HTR-8/SVneo (cell line): Measurements from ENCODE around the gene ZNF273.
"Not testable (repeated sequence)": the region's sequence is repeated elsewhere in the genome, so short reads cannot be mapped to it uniquely, and the experiment has no call there.

ENCODE experiments used
- DNase-seq: peaks from one replicate; pipeline ENCODE4 v3.0.0; 2011; ENCODE audit warnings: low spot score, mixed read lengths; ENCODE audit not compliant: insufficient read length
- FAIRE-seq: peaks from 2 replicates; lab custom pipeline; 2011; peaks lifted over from hg19 to GRCh38; lab: Jason Lieb, UNC

The ZNF273 gene

DNA sequence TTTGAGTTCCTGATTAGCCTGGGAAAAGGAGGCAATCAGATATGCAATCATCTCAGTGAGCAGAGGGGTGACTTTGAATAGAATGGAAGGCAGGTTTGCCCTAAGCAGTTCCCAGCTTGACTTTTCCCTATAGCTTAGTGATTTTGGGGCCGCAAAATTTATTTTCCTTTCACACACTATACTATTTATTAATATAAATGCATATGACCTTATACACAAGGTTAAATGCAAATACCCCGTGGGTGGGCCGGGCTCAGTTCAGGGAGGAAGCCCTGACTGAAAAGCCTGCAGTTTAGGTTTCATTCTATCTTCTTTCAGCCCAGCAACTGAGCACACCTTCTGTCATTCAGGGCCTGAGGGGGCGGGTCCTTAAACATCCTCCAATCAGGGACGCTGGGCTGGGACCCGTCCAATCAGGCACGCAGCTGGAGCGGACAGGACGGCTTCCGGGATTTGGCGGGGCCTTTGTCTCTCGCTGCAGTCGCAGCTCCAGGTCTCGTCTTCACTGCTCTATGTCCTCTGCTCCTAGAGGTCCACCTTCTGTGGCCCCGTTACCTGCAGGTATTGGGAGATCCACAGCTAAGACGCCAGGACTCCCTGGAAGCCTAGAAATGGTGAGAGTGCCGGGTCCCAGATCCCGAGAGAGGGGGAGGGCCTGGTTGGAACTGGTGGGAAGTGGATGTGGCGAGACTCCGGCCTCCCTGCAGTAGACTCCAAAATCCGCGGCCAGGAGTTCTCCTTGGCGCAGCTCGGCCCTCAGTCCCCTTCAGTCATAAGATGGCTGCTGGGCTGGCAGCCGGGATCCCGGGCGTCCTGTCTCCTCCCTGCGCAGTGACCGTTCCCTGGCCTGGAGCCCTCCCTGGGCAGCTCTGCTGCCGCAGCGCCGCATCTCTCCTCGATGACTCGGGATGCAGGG, at the start of gene ZNF273:
ZNF273 (plus strand) TSS at position 468 of the 916 bp plus-strand sequence; CDS start at position 513, 45 bp downstream.
- DNase-seq = peak; percentile 76
- FAIRE-seq = no peak

DNA sequence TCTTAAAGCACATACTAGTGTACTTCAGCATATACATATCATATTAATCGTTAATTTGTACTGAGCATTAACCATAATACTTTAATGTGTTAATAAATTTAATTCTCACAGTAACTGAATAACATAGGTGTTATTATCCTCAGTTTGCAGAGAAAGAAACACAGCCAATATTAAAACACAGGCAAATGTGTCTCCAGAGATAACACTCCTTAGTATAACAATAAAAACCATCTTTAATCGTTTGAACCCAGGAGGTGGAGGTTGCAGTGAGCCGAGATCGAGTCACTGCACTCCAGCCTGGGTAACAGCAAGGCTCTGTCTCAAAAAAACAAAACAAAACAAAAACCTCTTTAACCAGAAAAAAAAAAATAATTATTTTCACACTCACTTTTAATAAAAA, 49.4 kb upstream of the ZNF273 start:
- DNase-seq (no peak), FAIRE-seq (no peak)

DNA sequence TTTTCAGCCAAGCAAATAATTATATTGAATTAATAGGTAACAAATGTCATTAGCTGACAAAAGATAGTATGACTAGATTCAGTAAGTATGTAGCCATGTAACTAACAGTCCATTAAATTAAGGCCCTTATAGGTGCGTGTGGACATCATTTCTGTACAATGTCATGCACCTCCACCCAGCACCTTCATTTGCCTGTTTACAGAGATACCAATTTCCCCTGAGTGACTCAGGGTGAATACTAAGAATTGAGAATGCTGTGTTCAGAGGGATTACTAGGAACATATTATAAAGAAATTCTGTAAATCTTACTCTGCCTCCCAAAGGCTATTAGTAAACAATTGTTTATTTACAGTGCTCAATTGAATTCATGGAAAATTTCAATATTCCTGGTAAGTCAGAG, 48.1 kb upstream of the ZNF273 start:
- DNase-seq (no peak), FAIRE-seq (no peak)

DNA sequence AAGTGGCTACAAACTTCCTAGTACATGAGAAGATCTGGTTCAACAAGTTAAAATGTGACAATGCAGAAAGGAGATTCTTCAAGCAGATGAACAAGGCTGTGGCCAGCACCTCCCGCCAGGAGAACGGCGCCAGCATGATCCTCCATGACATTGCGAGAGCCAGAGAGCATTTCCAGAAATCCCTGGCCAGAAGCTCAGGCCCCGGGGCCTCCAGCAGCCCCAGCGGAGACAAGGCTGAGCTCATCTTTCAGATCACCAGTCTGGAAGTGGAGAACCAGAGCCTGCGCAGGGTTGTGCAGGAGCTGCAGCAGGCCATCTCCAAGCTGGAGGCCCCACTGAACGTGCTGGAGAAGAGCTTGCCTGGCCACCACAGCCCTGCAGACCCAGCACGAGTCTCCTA, 40.1 kb upstream of the ZNF273 start:
- FAIRE-seq = no peak
- DNase-seq = no peak

DNA sequence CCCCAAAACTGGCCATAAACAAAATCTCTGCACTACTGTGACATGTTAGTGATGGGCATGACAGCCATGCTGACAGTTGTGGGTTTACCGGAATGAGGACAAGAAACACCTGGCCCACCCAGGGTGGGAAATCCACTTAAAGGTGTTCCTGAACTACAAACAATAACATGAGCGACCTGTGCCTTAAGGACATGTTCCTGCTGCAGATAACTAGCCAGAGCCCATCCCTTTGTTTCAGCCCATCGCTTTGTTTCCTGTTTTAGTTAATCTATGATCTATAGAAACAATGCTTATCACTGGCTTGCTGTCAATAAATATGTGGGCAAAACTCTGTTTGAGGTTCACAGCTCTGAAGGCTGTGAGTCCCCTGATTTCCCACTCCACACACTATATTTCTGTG, 39.5 kb upstream of the ZNF273 start:
- DNase-seq, FAIRE-seq: not testable (repeated sequence)

DNA sequence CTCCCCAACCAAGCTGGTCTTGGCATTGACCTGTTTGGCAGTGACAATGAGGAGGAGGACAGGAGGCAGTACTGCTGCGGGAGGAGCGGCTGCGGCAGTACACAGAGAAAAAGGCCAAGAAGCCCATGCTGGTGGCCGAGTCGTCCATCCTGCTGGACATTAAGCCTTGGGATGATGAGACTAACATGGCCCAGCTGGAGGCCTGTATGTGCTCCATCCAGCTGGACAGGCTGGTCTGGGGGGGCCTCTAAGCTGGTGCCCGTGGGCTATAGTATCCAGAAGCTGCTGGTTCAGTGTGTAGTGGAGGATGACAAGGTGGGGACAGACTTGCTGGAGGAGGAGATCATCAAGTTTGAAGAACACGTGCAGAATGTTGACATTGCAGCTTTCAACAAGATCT, 39.1 kb upstream of the ZNF273 start:
- FAIRE-seq (no peak), DNase-seq (no peak)

DNA sequence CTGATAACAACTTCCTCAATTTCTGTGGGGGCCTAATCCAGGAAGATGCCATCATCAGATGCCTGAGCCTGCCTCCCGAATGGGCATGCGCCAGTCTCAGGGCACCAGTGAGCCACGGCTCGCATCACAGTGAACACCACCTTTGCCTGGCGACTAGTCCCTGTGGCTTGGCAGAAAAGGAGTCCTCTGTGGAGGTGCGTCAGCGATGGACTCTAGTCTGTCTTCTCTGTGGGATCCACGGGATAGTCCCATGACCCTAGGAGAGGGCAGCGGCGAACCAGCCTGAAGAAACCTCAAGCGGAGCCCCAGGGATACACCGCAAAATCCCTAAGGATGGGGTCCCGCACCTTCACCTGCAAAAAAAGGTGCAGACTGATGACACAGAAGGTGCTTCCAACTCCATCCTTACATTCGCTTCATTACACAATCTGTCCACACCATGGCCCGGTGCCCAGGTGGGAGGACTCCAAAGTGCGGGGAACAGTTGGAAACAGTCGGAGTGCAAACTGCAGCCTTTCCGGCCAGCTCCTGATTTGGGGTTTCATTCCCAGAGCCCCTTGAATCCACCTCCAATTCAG, 35.1 kb upstream of the ZNF273 start:
- DNase-seq (no peak), FAIRE-seq (no peak)

DNA sequence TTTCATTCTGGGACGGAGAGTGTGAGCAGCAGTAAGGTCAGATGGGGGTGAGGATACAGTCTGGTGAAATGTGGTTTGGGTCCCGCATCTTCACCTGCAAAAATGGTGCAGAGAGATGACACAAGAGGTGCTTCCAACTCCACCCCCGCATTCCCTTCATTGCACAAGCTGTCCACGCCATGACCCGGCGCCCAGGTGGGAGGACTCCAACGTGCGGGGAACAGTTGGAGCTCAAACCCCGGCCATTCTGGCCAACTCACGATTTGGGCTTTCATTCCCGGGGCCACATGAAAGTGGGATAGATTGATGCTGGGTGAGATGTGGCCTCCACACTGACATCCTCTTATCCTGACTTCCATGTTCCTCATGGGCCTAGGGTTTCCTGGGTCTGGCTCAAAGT, 34.6 kb upstream of the ZNF273 start:
- DNase-seq (no peak), FAIRE-seq (no peak)

DNA sequence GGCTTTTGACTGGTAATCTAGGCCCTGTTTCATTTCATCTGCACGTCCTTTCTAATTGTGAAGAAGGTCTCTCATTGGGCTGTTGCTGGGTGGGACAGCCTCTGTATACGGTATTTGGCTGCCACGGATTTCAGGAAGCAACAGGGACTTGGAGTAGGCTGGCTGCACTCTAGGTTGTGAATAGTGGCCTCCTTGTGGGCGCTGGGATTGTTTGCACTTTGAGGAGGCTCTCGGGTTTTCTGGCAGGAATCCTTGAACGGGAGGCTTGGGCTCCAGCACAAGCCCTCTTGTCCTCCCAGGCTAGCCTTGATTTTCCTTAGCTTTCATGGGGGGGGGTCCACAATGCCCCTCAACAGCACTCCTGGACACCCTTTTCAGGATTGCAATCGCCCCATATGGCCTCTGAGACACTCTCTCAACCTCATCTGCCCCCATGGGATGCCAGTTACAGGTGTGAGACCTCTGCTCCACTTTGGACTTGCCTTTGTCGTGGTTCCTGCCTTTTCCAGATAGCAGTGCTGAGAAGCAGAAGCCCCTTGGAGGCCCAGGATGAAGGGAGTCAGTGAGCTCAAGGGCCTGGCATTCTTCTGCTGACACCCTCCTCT, 33.9 kb upstream of the ZNF273 start:
- FAIRE-seq (no peak), DNase-seq (no peak)

DNA sequence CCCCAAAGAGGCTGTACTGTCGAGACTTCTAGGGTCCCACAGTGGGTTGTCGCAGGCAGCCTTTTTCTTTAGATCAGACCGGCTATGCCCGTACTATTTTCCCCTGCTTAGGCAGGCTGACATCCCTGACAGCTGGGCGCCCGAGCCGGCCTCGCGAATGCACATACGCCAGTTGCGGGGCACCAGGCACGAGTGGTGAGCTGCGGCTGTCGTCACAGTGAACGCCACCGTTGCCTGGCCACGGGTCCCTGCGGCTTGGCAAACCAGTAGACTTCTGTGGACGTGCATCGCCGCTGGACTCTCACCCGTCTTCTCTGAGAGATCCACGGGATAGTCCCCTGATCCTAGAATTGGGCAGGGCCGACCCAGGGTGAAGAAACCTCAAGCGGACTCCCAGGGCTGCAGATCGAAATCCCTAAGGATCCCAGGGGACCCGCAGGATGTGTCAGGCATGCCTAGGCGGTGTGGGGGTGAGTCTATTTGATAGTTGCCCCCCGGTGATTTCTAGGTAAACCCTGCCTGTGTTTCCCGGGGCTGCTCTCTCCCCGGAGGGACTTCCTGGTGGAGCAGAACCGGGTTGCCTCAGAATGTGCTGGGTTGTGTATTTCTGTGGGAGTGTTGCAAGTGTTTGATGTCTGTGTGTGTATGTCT, 33.0 kb upstream of the ZNF273 start:
- FAIRE-seq = no peak
- no peak for DNase-seq

DNA sequence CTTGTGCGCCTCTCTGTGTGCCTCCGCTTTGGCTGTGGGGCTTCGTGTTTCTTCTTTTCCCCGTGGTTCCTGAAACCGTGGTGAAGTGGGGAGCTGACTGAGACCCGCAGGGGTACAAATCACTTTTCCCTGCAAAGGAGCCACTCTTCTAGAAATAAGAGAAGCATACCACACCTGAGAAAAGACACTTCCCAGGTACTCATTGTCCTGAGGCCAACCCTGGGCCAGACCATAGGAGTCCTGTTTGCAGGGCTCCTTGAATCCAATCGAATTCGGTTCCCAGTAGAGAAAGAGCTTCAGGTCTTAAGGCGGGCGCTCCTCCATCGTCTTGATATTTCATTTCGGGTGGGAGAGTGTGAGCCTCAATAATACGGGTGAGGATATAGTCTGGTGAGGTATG, 32.4 kb upstream of the ZNF273 start:
- DNase-seq (no peak), FAIRE-seq (no peak)

DNA sequence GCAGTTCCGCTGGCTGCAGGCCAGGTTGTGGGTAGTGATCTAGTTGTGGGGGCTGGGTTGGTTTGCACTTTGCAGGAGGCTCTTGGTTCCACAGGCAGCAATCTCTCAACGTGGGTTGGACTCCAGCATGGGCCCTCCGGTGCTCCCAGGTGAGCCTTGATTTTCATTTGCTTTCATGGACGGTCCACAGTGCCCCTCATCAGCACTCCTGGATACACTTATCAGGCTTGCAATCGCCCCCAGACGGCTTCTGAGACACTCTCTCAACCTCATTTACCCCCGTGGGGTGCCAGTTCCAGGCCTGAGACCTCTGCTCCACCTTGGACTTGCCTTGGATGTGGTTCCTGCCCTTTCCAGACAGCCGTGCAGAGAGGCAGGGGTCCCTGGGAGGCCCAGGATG, 31.3 kb upstream of the ZNF273 start:
- no peak for DNase-seq
- no peak for FAIRE-seq

DNA sequence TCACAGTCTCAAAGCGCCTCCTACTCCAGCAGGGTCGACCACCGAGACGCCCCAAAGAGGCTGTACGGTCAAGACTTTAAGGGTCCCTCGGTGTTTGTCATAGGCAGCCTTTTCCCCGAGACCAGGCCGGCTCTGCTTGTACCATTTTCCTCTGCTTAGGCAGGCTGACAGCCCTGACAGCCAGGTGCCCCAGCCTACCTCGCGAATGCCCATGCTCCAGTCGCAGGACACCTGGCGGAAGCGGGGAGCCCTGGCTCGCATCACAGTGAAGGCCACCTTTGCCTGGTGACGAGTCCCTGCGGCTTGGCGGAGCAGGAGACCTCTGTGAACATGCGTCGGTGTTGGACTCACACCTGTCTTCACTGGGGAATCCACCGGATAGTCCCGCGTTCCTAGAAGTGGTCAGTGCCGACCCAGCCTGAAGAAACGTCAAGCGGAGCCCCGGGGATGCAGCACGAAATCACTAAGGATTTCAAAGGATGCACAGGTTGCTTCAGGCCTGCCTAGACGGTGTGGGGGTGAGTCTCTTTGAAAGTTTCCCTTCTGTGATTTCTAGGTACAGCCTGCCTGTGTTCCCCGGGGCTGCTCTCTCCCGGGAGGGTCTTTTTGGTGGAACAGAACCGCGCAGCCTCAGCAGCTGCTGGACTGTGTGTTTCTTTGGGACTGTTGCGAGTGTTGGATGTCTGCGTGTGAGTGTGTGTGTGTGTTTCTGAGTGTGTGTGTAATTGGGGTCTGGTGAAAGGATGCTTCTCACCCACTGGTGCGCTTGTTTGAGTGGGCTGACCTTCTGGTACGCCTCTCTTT, 30.5 kb upstream of the ZNF273 start:
- DNase-seq (no peak), FAIRE-seq (no peak)

DNA sequence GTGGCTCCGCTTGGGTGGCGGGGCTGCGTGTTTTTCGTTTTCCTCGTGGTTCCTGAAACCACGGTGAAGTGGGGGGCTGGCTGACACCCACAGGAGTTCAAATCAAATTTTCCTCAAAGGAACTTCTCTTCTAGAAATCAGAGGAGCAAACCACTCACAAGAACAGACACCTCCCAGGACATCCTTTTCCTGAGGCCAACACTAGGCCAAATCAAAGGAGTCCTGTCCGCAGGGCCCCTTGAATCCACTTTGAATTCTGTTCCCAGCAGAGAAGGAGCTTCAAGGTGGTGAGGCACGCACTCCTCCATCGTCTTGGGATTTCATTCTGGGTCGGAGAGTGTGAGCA, 29.9 kb upstream of the ZNF273 start:
- FAIRE-seq (no peak), DNase-seq (no peak)

DNA sequence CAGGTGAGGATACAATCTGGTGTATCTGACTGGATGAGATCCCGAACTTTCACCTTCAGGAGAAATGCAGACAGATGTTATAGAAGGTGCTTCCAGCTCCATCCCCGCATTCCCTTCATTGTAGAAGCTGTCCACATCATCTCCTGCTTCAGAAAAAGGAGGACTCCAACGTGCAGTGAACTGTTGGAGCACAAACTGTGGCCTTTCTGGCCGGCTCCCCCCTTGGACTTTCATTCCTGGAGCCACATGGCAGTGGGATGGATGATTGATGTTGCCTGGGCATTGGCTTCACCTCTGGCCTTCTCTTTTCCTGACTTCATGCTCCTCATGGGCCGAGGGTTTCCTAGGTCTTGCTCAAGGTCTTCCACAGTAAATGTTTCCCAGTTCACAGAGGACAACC, 29.6 kb upstream of the ZNF273 start:
- DNase-seq (no peak), FAIRE-seq (no peak)

DNA sequence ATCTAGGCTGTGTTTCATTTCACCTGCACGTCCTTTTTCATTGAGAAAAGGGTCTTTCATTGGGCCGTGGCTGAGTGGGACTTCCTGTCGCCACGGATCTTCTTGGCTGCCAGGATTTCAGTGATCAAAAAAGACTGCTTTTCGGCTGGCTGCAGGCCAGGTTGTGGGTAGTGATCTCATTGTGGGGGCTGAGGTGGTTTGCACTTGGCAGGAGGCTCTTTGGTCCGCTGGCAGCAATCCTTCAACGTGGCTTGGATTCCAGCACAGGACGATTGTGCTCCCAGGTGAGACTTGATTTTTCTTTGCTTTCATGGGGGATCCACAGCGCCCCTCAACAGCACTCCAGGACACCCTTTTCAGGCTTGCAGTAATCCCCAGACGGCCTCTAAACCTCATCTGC, 29.0 kb upstream of the ZNF273 start:
- DNase-seq = no peak
- no peak for FAIRE-seq

DNA sequence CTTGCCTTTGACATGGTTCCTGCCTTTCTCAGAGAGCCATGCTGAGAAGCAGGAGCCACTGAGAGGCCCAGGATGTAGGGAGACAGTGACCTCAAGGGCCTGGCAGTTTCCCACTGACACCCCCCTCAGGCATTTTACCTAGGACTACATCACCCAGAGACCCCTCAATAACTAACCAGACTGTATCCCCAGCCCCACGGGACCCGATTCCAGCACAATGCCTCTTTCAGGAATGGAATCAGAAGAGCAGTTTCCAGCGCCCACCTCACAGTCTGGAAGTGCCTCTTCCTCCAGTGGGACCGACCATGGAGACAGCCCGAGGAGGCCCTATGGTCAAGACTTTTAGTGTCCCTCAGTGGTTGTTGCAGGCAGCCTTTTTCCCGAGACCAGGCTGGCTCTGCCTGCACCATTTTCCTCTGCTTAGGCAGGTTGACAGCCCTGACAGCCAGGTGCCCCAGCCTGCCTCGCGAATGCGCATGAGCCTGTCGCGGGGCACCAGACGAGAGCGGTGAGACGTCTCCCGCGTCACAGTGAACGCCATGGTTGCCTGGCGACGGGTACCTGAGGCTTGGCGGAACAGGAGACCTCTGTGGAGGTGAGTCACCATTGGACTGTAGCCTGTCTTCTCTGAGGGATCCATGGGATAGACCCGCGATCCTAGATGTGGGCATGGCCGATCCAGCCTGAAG, 28.4 kb upstream of the ZNF273 start:
- no peak for FAIRE-seq
- DNase-seq = no peak

DNA sequence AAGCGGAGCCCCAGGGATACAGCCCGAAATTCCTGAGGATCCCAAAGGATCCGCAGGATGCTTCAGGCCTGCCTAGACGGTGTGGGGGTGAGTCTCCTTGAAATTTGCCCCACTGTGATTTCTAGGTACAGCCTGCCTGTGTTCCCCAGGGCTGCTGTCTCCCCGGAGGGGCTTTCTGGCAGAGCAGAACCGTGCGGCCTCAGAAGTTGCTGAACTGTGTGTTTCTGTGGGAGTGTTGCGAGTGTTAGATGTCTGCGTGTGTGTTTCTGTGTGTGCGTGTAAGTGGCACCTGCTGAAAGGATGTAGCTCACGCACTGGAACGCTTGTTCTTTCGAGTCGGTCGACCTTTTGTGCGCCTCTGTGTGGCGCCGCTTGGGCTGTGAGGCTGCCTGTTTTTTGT, 27.8 kb upstream of the ZNF273 start:
- DNase-seq (no peak), FAIRE-seq (no peak)

DNA sequence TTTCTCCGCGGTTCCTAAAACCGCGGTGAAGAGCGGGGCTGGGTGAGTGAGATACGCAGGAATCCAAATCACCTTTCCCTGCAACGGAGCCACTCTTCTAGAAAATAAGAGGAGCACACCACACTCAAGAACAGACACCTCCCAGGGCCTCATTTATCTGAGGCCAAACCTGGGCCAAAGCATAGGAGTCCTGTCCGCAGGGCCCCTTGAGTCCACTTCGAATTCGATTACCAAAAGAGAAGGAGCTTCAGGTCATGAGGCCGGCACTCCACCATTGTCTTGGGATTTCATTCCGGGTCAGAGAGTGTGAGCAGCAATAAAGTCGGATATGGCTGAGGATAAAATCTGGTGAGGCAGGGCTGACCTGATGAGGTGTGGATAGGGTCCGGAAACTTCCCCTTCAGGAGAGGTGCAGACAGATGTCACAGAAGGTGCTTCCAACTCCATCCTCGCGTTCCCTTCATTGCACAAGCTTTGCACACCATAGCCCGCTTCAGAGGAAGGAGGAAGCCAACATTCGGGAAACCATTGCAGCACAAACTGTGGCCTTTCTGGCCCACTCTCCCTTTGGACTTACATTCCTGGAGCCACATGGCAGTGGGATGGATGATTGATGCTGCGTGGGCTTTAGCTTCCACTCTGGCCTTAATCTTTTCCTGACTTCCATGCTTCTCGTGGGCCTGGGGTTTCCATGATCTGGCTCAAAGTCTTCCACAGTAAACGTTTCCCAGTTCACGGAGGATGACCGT, 27.2 kb upstream of the ZNF273 start:
- FAIRE-seq = no peak
- DNase-seq = no peak
